ENCODE results near the gene KDR. TPM values are rescaled to one million over a fixed set of nuclear protein-coding genes. Genes with fewer than 3 reads are reported as not detected.

Gene KDR
- total and polyA plus RNA-seq, 9 donors: 6.0 to 36.4 (median 13.9) TPM

- Histone ChIP-seq H3K4me1 (ENCODE audit: insufficient read depth) (no peaks in the 10 kb centered on the region), H3K27me3 (no peaks in the 10 kb centered on the region), H3K36me3 (no peaks in the 10 kb centered on the region), H3K4me3 (no peak overlapping the region), H3K9me3 (no peaks in the 10 kb centered on the region), H3K27ac (no peak overlapping the region)
- TF ChIP-seq EP300 (IDR thresholded peaks at IDR 0.05): no peak
- no peak for TF ChIP-seq POLR2A (IDR thresholded peaks at IDR 0.05)
- no peak for TF ChIP-seq CTCF (IDR thresholded peaks at IDR 0.05)
- 65 to 80% (median 73%) methylated on average over 8 of the region's 8 CpGs for WGBS, 3 donors
- intact Hi-C loops (cut with DNase I): no loop called here
- DNase-seq: peak in 1 of 5 donors; percentile 22
Observed at GRCh38 chr4:55078987-55079386, 46.4 kb downstream of the KDR start.

- H3K27ac ChIP-seq: no peak overlapping the region
- TF ChIP-seq CTCF (IDR thresholded peaks at IDR 0.05): no peak
- TF ChIP-seq POLR2A (IDR thresholded peaks at IDR 0.05): no peak
- no peak for TF ChIP-seq EP300 (IDR thresholded peaks at IDR 0.05)
- H3K36me3 ChIP-seq: no peaks in the 10 kb centered on the region
- H3K9me3 ChIP-seq: no peaks in the 10 kb centered on the region
- H3K27me3 ChIP-seq: no peaks in the 10 kb centered on the region
- DNase-seq: no peak
- H3K4me3 ChIP-seq: no peak overlapping the region
- intact Hi-C loops (cut with DNase I): no loop called here
- 40 to 52% (median 47%) methylated on average over 2 of the region's 2 CpGs for WGBS, 3 donors
- H3K4me1 ChIP-seq (ENCODE audit: insufficient read depth): no peaks in the 10 kb centered on the region
Observed at GRCh38 chr4:55077577-55077976, 47.8 kb downstream of the KDR start.

GRCh38 chr4:55075823-55076716 lies 49.3 kb downstream of the KDR start:
- intact Hi-C loops (cut with DNase I): no loop called here
- Histone ChIP-seq H3K36me3 (no peaks in the 10 kb centered on the region), H3K27ac (no peak overlapping the region), H3K27me3 (no peaks in the 10 kb centered on the region), H3K9me3 (no peaks in the 10 kb centered on the region), H3K4me1 (ENCODE audit: insufficient read depth) (no peaks in the 10 kb centered on the region), H3K4me3 (no peak overlapping the region)
- no peak for TF ChIP-seq CTCF (IDR thresholded peaks at IDR 0.05)
- TF ChIP-seq EP300 (IDR thresholded peaks at IDR 0.05): no peak
- TF ChIP-seq POLR2A (IDR thresholded peaks at IDR 0.05): no peak
- DNase-seq: no peak
- 55 to 67% (median 62%) methylated on average over 5 of the region's 5 CpGs for WGBS, 3 donors

- Histone ChIP-seq H3K4me1 (ENCODE audit: insufficient read depth) (no peaks in the 10 kb centered on the region), H3K4me3 (no peak overlapping the region), H3K9me3 (no peaks in the 10 kb centered on the region), H3K27me3 (no peaks in the 10 kb centered on the region), H3K27ac (no peak overlapping the region), H3K36me3 (no peaks in the 10 kb centered on the region)
- intact Hi-C loops (cut with DNase I): no loop called here
- DNase-seq: no peak
- TF ChIP-seq POLR2A (IDR thresholded peaks at IDR 0.05) (no peak), EP300 (IDR thresholded peaks at IDR 0.05) (no peak), CTCF (IDR thresholded peaks at IDR 0.05) (no peak)
- 65 to 74% (median 70%) methylated on average over 3 of the region's 3 CpGs for WGBS, 3 donors
Observed at GRCh38 chr4:55075376-55075775, 50.0 kb downstream of the KDR start.

Measured in ovary (tissue), 9 donors.